WTC11 (cell line): ENCODE measurements around the gene ERGIC3. TPM values are rescaled to one million over a fixed set of nuclear protein-coding genes. Genes with fewer than 3 reads are reported as not detected.
A peak's percentile ranks its signal among the peaks of the same experiment; 100 is the strongest.

ENCODE experiments used
- ATAC-seq: fragments of 200-7000 bp; cut with Tn5 transposase; 2 replicates; pipeline ENCODE4 v1.10.0; 2021; ENCODE audit warnings: mild to moderate bottlenecking, moderate library complexity
- CTCF ChIA-PET: fragments of 300-600 bp; sonication (Branson Sonifier 250); formaldehyde crosslinking; loops from one replicate; lab custom pipeline; 2021; ENCODE audit warnings: antibody characterized with exemption; lab: Charles Lee
- POLR2A ChIA-PET: fragments of 350-600 bp; sonication (Branson Sonifier 250); formaldehyde crosslinking; loops from one replicate; lab custom pipeline; 2021; ENCODE audit warnings: antibody characterized with exemption; lab: Charles Lee
- DNase-seq: peaks from one replicate; pipeline ENCODE4 v3.0.0; 2021; ENCODE audit warnings: low spot score
- H3K27ac Mint-ChIP-seq: 2 replicates; pipeline ENCODE4 v1.8.0; 2021; ENCODE audit warnings: mixed read lengths
- H3K27me3 Mint-ChIP-seq: 2 replicates; pipeline ENCODE4 v1.8.0; 2021; ENCODE audit warnings: low read depth, mild to moderate bottlenecking, moderate library complexity, mixed read lengths
- H3K36me3 Mint-ChIP-seq: 2 replicates; pipeline ENCODE4 v1.8.0; 2021; ENCODE audit warnings: mixed read lengths
- H3K4me1 Mint-ChIP-seq: 2 replicates; pipeline ENCODE4 v1.8.0; 2022; ENCODE audit warnings: mixed read lengths
- H3K4me3 Mint-ChIP-seq: 2 replicates; pipeline ENCODE4 v1.8.0; 2021; ENCODE audit warnings: mild to moderate bottlenecking, moderate library complexity, mixed read lengths
- H3K9me3 Mint-ChIP-seq: 2 replicates; pipeline ENCODE4 v1.8.0; 2021; ENCODE audit warnings: mixed read lengths
- FOXK1 ChIP-seq: sonication (generic); formaldehyde crosslinking; IDR thresholded peaks from 2 replicates; pipeline ENCODE4 v1.8.0; 2022; ENCODE audit warnings: mild to moderate bottlenecking, moderate library complexity, missing genetic modification reagents
- GABPB1 ChIP-seq: sonication (generic); formaldehyde crosslinking; IDR thresholded peaks from 2 replicates; pipeline ENCODE4 v1.8.1; 2023; ENCODE audit warnings: mild to moderate bottlenecking, missing genetic modification reagents
- IRF2 ChIP-seq: sonication (generic); formaldehyde crosslinking; IDR thresholded peaks from 2 replicates; pipeline ENCODE4 v1.8.0; 2022; ENCODE audit warnings: low read depth, missing genetic modification reagents, borderline replicate concordance
- JAZF1 ChIP-seq: fragments of 250-450 bp; sonication (Bioruptor Pico); IDR thresholded peaks from 2 replicates; pipeline ENCODE4 v1.9.0; 2021; ENCODE audit warnings: moderate library complexity, mild to moderate bottlenecking, inconsistent platforms
- JUN ChIP-seq: sonication (generic); formaldehyde crosslinking; IDR thresholded peaks from 2 replicates; pipeline ENCODE4 v1.8.0; 2023; ENCODE audit warnings: mild to moderate bottlenecking, missing genetic modification reagents
- MXD4 ChIP-seq: fragments of 250-450 bp; sonication (Bioruptor Pico); IDR thresholded peaks from 2 replicates; pipeline ENCODE4 v1.8.0; 2021; ENCODE audit warnings: mild to moderate bottlenecking, moderate library complexity, borderline replicate concordance
- NR1H2 ChIP-seq: sonication (generic); formaldehyde crosslinking; IDR thresholded peaks from 2 replicates; pipeline ENCODE4 v1.9.0; 2021; ENCODE audit warnings: mild to moderate bottlenecking, moderate library complexity, missing genetic modification reagents
- NR2C2 ChIP-seq: sonication (generic); formaldehyde crosslinking; IDR thresholded peaks from 2 replicates; pipeline ENCODE4 v1.8.0; 2022; ENCODE audit warnings: mild to moderate bottlenecking, missing genetic modification reagents
- OVOL2 ChIP-seq: fragments of 250-450 bp; sonication (Bioruptor Pico); IDR thresholded peaks from 2 replicates; pipeline ENCODE4 v1.9.0; 2021; ENCODE audit warnings: mild to moderate bottlenecking, borderline replicate concordance
- PRRX2 ChIP-seq: fragments of 250-450 bp; sonication (Bioruptor Pico); IDR thresholded peaks from 2 replicates; pipeline ENCODE4 v1.8.0; 2021; ENCODE audit warnings: mild to moderate bottlenecking
- SP1 ChIP-seq: sonication (generic); formaldehyde crosslinking; conservative IDR thresholded peaks from 2 replicates; pipeline ENCODE4 v1.8.1; 2022; ENCODE audit warnings: missing genetic modification reagents
- ZNF396 ChIP-seq: fragments of 250-450 bp; sonication (Bioruptor Pico); IDR thresholded peaks from 2 replicates; pipeline ENCODE4 v1.8.0; 2021; ENCODE audit warnings: mild to moderate bottlenecking, moderate library complexity, borderline replicate concordance
- total RNA-seq: library from RNA; stranded (reverse); gene quantifications from 3 replicates; pipeline ENCODE4 v1.2.3, GENCODE V29; 2021
- TF ChIP-seq, protein P1 (sequence below): sonication (generic); formaldehyde crosslinking; IDR thresholded peaks from 2 replicates; pipeline ENCODE4 v1.8.0; 2022; ENCODE audit warnings: mild to moderate bottlenecking, missing genetic modification reagents
- TF ChIP-seq, protein P2 (sequence below): sonication (generic); formaldehyde crosslinking; IDR thresholded peaks from 2 replicates; pipeline ENCODE4 v1.8.0; 2023; ENCODE audit warnings: mild to moderate bottlenecking, missing genetic modification reagents
- TF ChIP-seq, protein P3 (sequence below): sonication (generic); formaldehyde crosslinking; conservative IDR thresholded peaks from 2 replicates; pipeline ENCODE4 v1.8.1; 2022; ENCODE audit warnings: mild to moderate bottlenecking, missing genetic modification reagents
- TF ChIP-seq, protein P4 (sequence below): fragments of 200-600 bp; IDR thresholded peaks from 2 replicates; pipeline ENCODE4 v1.8.0; 2022; ENCODE audit warnings: antibody characterized with exemption
- TF ChIP-seq, protein P5 (sequence below): sonication (generic); formaldehyde crosslinking; IDR thresholded peaks from 2 replicates; pipeline ENCODE4 v1.8.0; 2023; ENCODE audit warnings: missing genetic modification reagents
- TF ChIP-seq, protein P6 (sequence below): sonication (generic); formaldehyde crosslinking; IDR thresholded peaks from 2 replicates; pipeline ENCODE4 v1.8.1; 2023; ENCODE audit warnings: mild to moderate bottlenecking, missing genetic modification reagents, moderate library complexity
- TF ChIP-seq, protein P7 (sequence below): sonication (generic); formaldehyde crosslinking; IDR thresholded peaks from 2 replicates; pipeline ENCODE4 v1.8.0; 2022; ENCODE audit warnings: mild to moderate bottlenecking, missing genetic modification reagents
- TF ChIP-seq, protein P8 (sequence below): fragments of 250-450 bp; sonication (Bioruptor Pico); IDR thresholded peaks from 2 replicates; pipeline ENCODE4 v1.9.0; 2021; ENCODE audit warnings: mild to moderate bottlenecking
- TF ChIP-seq, protein P9 (sequence below): sonication (generic); formaldehyde crosslinking; IDR thresholded peaks from 2 replicates; pipeline ENCODE4 v1.8.1; 2022; ENCODE audit warnings: low read depth, mild to moderate bottlenecking, moderate library complexity, missing genetic modification reagents, borderline replicate concordance

Gene ERGIC3
- total RNA-seq, 1 experiment from 2014 or later, result 168 TPM

DNA sequence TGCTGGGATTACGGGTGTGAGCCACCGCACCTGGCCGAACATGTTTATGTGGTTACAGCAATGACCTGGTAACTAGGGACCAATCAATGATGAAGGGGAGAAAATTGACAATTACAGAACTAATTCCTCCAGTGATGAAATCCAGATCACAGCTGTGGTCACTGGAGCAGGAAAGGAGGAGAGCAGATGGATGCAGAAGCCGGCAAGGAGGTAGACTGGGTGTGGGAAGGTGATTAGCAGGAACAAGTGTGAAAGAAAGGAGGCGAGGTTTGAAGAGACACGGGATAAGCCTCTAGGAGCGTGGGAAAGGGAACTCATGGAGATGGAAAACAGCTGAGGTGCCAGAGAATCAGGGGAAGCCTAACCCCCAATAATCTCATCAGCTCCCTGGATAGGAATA lies 56.6 kb downstream of the ERGIC3 start (continued):
- TF ChIP-seq, protein P1, sequence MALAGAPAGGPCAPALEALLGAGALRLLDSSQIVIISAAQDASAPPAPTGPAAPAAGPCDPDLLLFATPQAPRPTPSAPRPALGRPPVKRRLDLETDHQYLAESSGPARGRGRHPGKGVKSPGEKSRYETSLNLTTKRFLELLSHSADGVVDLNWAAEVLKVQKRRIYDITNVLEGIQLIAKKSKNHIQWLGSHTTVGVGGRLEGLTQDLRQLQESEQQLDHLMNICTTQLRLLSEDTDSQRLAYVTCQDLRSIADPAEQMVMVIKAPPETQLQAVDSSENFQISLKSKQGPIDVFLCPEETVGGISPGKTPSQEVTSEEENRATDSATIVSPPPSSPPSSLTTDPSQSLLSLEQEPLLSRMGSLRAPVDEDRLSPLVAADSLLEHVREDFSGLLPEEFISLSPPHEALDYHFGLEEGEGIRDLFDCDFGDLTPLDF (CRISPR knock-in tag), result no peak
- TF ChIP-seq ZNF396 (CRISPR knock-in tag) (no peak), IRF2 (CRISPR knock-in tag) (no peak), JAZF1 (CRISPR knock-in tag) (no peak)
- TF ChIP-seq, protein P2, sequence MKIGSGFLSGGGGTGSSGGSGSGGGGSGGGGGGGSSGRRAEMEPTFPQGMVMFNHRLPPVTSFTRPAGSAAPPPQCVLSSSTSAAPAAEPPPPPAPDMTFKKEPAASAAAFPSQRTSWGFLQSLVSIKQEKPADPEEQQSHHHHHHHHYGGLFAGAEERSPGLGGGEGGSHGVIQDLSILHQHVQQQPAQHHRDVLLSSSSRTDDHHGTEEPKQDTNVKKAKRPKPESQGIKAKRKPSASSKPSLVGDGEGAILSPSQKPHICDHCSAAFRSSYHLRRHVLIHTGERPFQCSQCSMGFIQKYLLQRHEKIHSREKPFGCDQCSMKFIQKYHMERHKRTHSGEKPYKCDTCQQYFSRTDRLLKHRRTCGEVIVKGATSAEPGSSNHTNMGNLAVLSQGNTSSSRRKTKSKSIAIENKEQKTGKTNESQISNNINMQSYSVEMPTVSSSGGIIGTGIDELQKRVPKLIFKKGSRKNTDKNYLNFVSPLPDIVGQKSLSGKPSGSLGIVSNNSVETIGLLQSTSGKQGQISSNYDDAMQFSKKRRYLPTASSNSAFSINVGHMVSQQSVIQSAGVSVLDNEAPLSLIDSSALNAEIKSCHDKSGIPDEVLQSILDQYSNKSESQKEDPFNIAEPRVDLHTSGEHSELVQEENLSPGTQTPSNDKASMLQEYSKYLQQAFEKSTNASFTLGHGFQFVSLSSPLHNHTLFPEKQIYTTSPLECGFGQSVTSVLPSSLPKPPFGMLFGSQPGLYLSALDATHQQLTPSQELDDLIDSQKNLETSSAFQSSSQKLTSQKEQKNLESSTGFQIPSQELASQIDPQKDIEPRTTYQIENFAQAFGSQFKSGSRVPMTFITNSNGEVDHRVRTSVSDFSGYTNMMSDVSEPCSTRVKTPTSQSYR (CRISPR knock-in tag), result no peak

DNA sequence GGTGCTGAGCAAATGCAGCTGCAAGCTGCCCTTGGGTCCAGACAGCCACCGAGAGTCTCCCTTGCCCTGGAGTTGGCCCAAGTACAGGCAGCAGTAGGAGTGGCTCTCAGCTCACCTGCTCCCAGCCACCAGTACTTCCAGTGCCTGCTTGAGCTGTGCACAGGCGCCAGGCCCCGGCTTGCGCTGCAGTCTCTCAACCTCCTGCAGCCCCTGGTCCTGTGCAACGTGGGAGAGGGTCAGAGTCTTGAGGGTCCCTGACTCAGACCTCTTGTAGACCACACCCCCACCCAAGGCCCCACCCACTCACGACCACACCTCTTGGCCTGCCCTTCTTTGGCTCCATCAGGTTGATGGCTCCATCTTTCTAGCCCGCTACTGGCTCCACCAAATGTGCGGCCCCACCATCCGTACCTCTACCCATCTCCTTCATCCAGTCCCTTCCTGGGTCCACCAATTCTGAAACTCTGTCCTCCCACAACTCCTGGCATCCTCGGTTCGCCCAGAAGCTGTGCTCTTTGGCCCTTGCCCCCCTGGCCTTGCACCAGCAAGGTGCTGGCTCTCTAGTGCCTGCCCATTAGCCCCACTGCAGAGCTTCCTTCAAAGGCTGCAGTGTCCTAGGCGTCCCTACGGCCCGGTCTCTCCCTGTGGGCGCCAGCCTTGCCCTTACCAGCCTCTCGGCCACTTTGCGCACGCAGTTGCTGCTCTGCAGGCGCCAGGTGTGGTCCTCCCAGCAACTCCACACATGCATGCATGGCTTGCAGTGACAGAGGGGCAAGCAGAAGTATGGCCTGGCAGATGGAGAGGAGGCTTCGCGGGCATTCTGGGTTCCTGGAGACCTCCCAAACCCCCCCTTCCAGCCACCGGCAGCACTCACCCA lies 57.3 kb downstream of the ERGIC3 start:
- Mint-ChIP-seq H3K4me3 (no peak overlapping the region), H3K4me1 (peaks cover 5% of the 10 kb centered on the region)
- TF ChIP-seq NR2C2 (CRISPR knock-in tag), result 0 out of 2 replicates have a peak, but pooled peaks have one; percentile 16
- TF ChIP-seq PRRX2 (CRISPR knock-in tag), result no peak

DNA sequence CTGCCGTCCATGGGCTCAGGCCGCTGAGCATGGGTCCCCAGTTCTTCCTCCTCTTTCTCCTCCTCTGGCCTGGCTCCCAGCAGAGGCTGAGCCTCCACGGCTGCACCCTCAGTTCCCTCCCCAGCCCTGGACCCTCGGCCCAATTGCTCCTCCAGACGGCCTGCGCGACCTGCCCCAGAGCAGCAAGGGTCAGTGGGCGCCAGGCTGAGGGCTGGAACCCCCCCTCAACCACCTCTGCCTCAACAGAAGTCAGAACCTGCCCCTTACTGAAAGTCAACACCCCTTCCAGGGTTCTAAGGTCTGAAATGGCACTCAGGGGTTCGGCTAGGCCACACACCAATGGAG lies 57.9 kb downstream of the ERGIC3 start:
- ATAC-seq (no peak), DNase-seq (no peak)
- H3K4me3 Mint-ChIP-seq, result peak overlapping the region; percentile 14; the same call in 1 of the 2 replicates
- H3K27me3 Mint-ChIP-seq, result peaks cover 70% of the 10 kb centered on the region
- no peaks in the 10 kb centered on the region for H3K9me3 Mint-ChIP-seq
- CTCF ChIA-PET, result interaction anchor here (1.1 to 2.1 kb wide), 6 partner anchors 12 to 539 kb away, joined by 5 to 62 read pairs (median 10); partner anchors contain the start of genes SCAND1 and SPAG4
- peaks cover 5% of the 10 kb centered on the region for H3K4me1 Mint-ChIP-seq
- POLR2A ChIA-PET, result no interaction called here
- no peak overlapping the region for H3K27ac Mint-ChIP-seq
- no peaks in the 10 kb centered on the region for H3K36me3 Mint-ChIP-seq
- TF ChIP-seq, protein P3, sequence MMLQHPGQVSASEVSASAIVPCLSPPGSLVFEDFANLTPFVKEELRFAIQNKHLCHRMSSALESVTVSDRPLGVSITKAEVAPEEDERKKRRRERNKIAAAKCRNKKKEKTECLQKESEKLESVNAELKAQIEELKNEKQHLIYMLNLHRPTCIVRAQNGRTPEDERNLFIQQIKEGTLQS, result no peak
- TF ChIP-seq, protein P4, sequence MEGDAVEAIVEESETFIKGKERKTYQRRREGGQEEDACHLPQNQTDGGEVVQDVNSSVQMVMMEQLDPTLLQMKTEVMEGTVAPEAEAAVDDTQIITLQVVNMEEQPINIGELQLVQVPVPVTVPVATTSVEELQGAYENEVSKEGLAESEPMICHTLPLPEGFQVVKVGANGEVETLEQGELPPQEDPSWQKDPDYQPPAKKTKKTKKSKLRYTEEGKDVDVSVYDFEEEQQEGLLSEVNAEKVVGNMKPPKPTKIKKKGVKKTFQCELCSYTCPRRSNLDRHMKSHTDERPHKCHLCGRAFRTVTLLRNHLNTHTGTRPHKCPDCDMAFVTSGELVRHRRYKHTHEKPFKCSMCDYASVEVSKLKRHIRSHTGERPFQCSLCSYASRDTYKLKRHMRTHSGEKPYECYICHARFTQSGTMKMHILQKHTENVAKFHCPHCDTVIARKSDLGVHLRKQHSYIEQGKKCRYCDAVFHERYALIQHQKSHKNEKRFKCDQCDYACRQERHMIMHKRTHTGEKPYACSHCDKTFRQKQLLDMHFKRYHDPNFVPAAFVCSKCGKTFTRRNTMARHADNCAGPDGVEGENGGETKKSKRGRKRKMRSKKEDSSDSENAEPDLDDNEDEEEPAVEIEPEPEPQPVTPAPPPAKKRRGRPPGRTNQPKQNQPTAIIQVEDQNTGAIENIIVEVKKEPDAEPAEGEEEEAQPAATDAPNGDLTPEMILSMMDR, result no peak
- TF ChIP-seq, protein P5, sequence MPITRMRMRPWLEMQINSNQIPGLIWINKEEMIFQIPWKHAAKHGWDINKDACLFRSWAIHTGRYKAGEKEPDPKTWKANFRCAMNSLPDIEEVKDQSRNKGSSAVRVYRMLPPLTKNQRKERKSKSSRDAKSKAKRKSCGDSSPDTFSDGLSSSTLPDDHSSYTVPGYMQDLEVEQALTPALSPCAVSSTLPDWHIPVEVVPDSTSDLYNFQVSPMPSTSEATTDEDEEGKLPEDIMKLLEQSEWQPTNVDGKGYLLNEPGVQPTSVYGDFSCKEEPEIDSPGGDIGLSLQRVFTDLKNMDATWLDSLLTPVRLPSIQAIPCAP (CRISPR knock-in tag), result no peak
- TF ChIP-seq, protein P6, sequence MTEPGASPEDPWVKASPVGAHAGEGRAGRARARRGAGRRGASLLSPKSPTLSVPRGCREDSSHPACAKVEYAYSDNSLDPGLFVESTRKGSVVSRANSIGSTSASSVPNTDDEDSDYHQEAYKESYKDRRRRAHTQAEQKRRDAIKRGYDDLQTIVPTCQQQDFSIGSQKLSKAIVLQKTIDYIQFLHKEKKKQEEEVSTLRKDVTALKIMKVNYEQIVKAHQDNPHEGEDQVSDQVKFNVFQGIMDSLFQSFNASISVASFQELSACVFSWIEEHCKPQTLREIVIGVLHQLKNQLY (CRISPR knock-in tag), result no peak
- TF ChIP-seq FOXK1 (CRISPR knock-in tag) (no peak), NR1H2 (no peak), MXD4 (no peak), JUN (CRISPR knock-in tag) (no peak), NR2C2 (CRISPR knock-in tag) (no peak), OVOL2 (CRISPR knock-in tag) (no peak), GABPB1 (CRISPR knock-in tag) (no peak), SP1 (no peak)
- TF ChIP-seq, protein P7, sequence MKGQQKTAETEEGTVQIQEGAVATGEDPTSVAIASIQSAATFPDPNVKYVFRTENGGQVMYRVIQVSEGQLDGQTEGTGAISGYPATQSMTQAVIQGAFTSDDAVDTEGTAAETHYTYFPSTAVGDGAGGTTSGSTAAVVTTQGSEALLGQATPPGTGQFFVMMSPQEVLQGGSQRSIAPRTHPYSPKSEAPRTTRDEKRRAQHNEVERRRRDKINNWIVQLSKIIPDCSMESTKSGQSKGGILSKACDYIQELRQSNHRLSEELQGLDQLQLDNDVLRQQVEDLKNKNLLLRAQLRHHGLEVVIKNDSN (CRISPR knock-in tag), result no peak
- TF ChIP-seq, protein P8, sequence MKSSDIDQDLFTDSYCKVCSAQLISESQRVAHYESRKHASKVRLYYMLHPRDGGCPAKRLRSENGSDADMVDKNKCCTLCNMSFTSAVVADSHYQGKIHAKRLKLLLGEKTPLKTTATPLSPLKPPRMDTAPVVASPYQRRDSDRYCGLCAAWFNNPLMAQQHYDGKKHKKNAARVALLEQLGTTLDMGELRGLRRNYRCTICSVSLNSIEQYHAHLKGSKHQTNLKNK (CRISPR knock-in tag), result no peak
- TF ChIP-seq, protein P9, sequence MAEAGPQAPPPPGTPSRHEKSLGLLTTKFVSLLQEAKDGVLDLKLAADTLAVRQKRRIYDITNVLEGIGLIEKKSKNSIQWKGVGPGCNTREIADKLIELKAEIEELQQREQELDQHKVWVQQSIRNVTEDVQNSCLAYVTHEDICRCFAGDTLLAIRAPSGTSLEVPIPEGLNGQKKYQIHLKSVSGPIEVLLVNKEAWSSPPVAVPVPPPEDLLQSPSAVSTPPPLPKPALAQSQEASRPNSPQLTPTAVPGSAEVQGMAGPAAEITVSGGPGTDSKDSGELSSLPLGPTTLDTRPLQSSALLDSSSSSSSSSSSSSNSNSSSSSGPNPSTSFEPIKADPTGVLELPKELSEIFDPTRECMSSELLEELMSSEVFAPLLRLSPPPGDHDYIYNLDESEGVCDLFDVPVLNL (CRISPR knock-in tag), result no peak

More for the DNA sequence above, 57.3 kb downstream of the ERGIC3 start:
- Mint-ChIP-seq H3K27ac (no peak overlapping the region; the same call in 1 of the 2 replicates), H3K27me3 (peaks cover 67% of the 10 kb centered on the region), H3K9me3 (no peaks in the 10 kb centered on the region), H3K36me3 (no peaks in the 10 kb centered on the region)
- CTCF ChIA-PET, result interaction anchor here (0.6 kb wide), 1 partner anchor 160 kb away, joined by 4 read pairs; no protein-coding TSS in a partner anchor
- peak; percentile 36 for DNase-seq
- ATAC-seq, result no peak; the same call in none of the 2 replicates
- POLR2A ChIA-PET, result no interaction called here
